ENCODE measurements around the gene BATF. TPM values are rescaled to one million over a fixed set of nuclear protein-coding genes. Genes with fewer than 3 reads are reported as not detected.

The BATF gene
- polyA plus RNA-seq, 3 donors = 0.41 to 0.47 TPM; not detected in 1

DNA sequence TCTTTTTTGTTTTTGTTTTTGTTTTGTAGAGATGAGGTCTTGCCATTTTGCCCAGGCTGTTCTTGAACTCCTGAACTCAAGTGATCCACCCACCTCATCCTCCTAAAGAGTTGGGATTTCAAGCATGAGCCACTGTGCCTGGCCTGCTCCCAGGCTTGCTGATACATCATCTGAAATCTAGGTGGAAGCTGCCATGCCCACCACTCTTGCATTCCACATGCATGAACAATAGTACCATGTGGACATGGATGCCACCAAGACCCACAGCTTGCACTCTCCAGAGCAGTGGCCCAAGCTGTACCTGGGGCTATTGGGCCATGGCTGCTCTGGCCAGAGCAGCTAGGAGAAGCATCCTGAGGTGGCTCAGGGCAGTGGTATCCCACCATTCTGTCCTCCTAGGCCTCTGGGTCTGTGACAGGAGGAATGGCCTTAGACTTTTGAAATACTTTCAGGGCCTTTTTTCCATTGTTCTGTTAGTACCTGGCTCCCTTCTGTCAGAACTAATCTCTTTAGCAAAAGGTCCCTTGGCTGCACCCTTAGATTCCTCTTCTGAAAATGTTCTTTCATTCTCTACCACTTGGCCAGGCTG lies 69.8 kb downstream of the BATF start:
- no peak for DNase-seq (ENCODE audit: low read depth in 3 of 3, low spot score in 2 of 3)

DNA sequence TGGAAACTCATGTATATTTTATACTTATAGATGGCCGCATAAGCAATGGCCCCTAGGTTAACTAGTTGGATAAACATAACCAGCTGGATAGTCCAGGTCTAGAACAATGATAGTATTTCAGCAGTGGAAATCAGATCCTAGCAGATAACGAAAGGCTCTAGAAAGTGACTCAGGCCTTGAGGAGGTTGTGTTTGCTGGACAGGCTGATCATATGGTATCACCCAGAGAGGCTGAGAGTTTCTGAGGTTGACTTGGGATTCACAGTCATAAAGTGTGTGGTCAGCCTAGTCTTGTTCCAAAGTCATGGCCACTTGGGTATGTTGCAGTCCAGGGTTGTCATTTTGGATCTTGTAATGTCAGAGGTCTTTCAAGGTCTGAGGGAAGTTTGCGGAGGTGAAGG lies 73.0 kb downstream of the BATF start:
- no peak for DNase-seq (ENCODE audit: low read depth in 3 of 3, low spot score in 2 of 3)

Other genes with a start within 250 kb of the BATF start
- gene FOS, start 243.6 kb upstream of the BATF start, polyA plus RNA-seq (ENCODE audit: insufficient read length in 3 of 3) = 100 to 1,000 TPM; 337 to 735 (median 440) TPM
- 10 to 100 TPM; 18.4 to 19.6 (median 19.2) TPM for gene JDP2, start 94.4 kb upstream of the BATF start, polyA plus RNA-seq (ENCODE audit: insufficient read length in 3 of 3)
- gene FLVCR2, start 56.2 kb downstream of the BATF start, polyA plus RNA-seq (ENCODE audit: insufficient read length in 3 of 3) = 1 to 10 TPM; 7.8 to 8.9 (median 7.9) TPM
- gene ERG28, start 138.4 kb downstream of the BATF start, polyA plus RNA-seq (ENCODE audit: insufficient read length in 3 of 3) = 10 to 100 TPM; 36.4 to 36.8 (median 36.4) TPM
- 10 to 100 TPM; 28.7 to 35.1 (median 33.1) TPM for gene TTLL5, start 138.8 kb downstream of the BATF start, polyA plus RNA-seq (ENCODE audit: insufficient read length in 3 of 3)